ENCODE data around the gene APBB1IP.

GRCh38 chr10:26485150-26485941 is 47.2 kb downstream of the APBB1IP start:
- no peak for TF ChIP-seq POLR2A (IDR thresholded peaks at IDR 0.05)
- no peak for TF ChIP-seq CTCF (IDR thresholded peaks at IDR 0.05)
- no peak for TF ChIP-seq POLR2AphosphoS5 (IDR thresholded peaks at IDR 0.05)

All from stomach (tissue), 4 donors.